T-helper 1 cell treated with Interleukin-12 subunit alpha and Interleukin-12 subunit beta and Interleukin-4 antibody, amounts not matched to agents 30 ng/mL and 1 ng/mL, for 36 hours (primary cell): ENCODE results near the gene TEX9. TPM values are rescaled to one million over a fixed set of nuclear protein-coding genes. Genes with fewer than 3 reads are reported as not detected.
"Not testable (repeated sequence)": the region's sequence is repeated elsewhere in the genome, so short reads cannot be mapped to it uniquely, and the experiment has no call there.

ENCODE experiments used
- intact Hi-C: fragments of 100-400 bp; cut with micrococcal nuclease; formaldehyde crosslinking; loops from one replicate; pipeline ENCODE4 v1.15.1; 2024
- total RNA-seq: library from RNA; stranded (reverse); gene quantifications from 2 replicates; pipeline ENCODE4 v1.2.3, GENCODE V29; 2022

Gene TEX9
- total RNA-seq, 1 donor from 2014 or later = 0.71 TPM

- intact Hi-C loops = loop anchor here (10.0 kb wide), 1 partner anchor 63 kb away; no protein-coding TSS in a partner anchor
Observed at GRCh38 chr15:56361987-56362386, 3.2 kb upstream of the TEX9 start.

- intact Hi-C loops = loop anchor here (5.0 to 10.0 kb wide), 3 partner anchors 59 to 374 kb away; partner anchors contain the start of gene NEDD4
Observed at GRCh38 chr15:56366211-56366610, 985 bp downstream of the TEX9 start.

- intact Hi-C loops = loop anchor here (5.0 to 10.0 kb wide), 3 partner anchors 58 to 375 kb away; partner anchors contain the start of gene NEDD4
Observed at GRCh38 chr15:56367156-56367555, 1.9 kb downstream of the TEX9 start.

- intact Hi-C loops = loop anchor here (5.0 to 10.0 kb wide), 3 partner anchors 56 to 377 kb away; partner anchors contain the start of gene NEDD4
Observed at GRCh38 chr15:56369234-56369633, 4.0 kb downstream of the TEX9 start.

GRCh38 chr15:56371495-56372147, 6.4 kb downstream of the TEX9 start:
- intact Hi-C loops = no loop called here

- intact Hi-C loops = not testable (repeated sequence)
Observed at GRCh38 chr15:56374693-56375092, 9.5 kb downstream of the TEX9 start.

- intact Hi-C loops = not testable (repeated sequence)
Observed at GRCh38 chr15:56377822-56378221, 12.6 kb downstream of the TEX9 start.

- intact Hi-C loops = no loop called here
Observed at GRCh38 chr15:56383010-56383409, 17.8 kb downstream of the TEX9 start.

GRCh38 chr15:56385908-56386307, 20.7 kb downstream of the TEX9 start:
- intact Hi-C loops = no loop called here

GRCh38 chr15:56390739-56391267, 25.6 kb downstream of the TEX9 start:
- intact Hi-C loops = no loop called here

GRCh38 chr15:56393277-56393676, 28.1 kb downstream of the TEX9 start:
- intact Hi-C loops = no loop called here

GRCh38 chr15:56394909-56395308, 29.7 kb downstream of the TEX9 start:
- intact Hi-C loops = no loop called here

GRCh38 chr15:56397325-56397724, 32.1 kb downstream of the TEX9 start:
- intact Hi-C loops = not testable (repeated sequence)

GRCh38 chr15:56399209-56399608, 34.0 kb downstream of the TEX9 start:
- intact Hi-C loops = not testable (repeated sequence)

GRCh38 chr15:56410721-56411120, 45.5 kb downstream of the TEX9 start:
- intact Hi-C loops = no loop called here

GRCh38 chr15:56411122-56411749, 46.0 kb downstream of the TEX9 start:
- intact Hi-C loops = no loop called here

- intact Hi-C loops = not testable (repeated sequence)
Observed at GRCh38 chr15:56413114-56413733, 48.0 kb downstream of the TEX9 start.

GRCh38 chr15:56425276-56425675, 60.0 kb downstream of the TEX9 start:
- intact Hi-C loops = loop anchor here (5.0 to 10.0 kb wide), 3 partner anchors 60 to 433 kb away; partner anchors contain the start of genes NEDD4 and TEX9

- intact Hi-C loops = loop anchor here (5.0 to 10.0 kb wide), 3 partner anchors 61 to 434 kb away; partner anchors contain the start of genes NEDD4 and TEX9
Observed at GRCh38 chr15:56425976-56426375, 60.8 kb downstream of the TEX9 start.

- intact Hi-C loops = loop anchor here (1.0 to 10.0 kb wide), 5 partner anchors 64 to 781 kb away; partner anchors contain the start of genes NEDD4 and TEX9
Observed at GRCh38 chr15:56428821-56429458, 63.7 kb downstream of the TEX9 start.

- intact Hi-C loops = no loop called here
Observed at GRCh38 chr15:56432304-56432703, 67.1 kb downstream of the TEX9 start.
